HL-60 (cell line): ENCODE measurements around the gene GRIN1.

Experiments used
- DNase-seq, 2 experiments: peaks; one replicate each; pipeline ENCODE4 v3.0.0-alpha.2; 2010 to 2020; ENCODE audit warnings: low read depth in 1 of 2, low spot score in 1 of 2
- H3K27ac ChIP-seq: fragments of 250-450 bp; sonication (Bioruptor Pico); replicated peaks from 2 replicates; pipeline ENCODE4 v1.5.1; 2020; ENCODE audit warnings: mild to moderate bottlenecking, moderate library complexity
- H3K27me3 ChIP-seq: fragments of 250-450 bp; sonication (Bioruptor Pico); 2 replicates; pipeline ENCODE4 v1.5.1; 2021; ENCODE audit warnings: mild to moderate bottlenecking, moderate library complexity; ENCODE audit not compliant: insufficient read depth, poor library complexity, severe bottlenecking
- H3K4me3 ChIP-seq: replicated peaks from 2 replicates; pipeline ENCODE4 v1.5.1; 2011; ENCODE audit warnings: mild to moderate bottlenecking, control low read depth, low read length; ENCODE audit not compliant: insufficient read depth
- GABPA ChIP-seq: IDR thresholded peaks from 2 replicates; pipeline ENCODE4 v1.6.1; 2012; ENCODE audit warnings: low read depth
- POLR2AphosphoS5 ChIP-seq: IDR thresholded peaks from 2 replicates; pipeline ENCODE4 v1.6.1; 2012; ENCODE audit warnings: low read depth
- SPI1 ChIP-seq: IDR thresholded peaks from 2 replicates; pipeline ENCODE4 v1.6.1; 2012; ENCODE audit warnings: low read depth, mild to moderate bottlenecking, borderline replicate concordance
- TF ChIP-seq, protein P1 (sequence below): IDR thresholded peaks from 2 replicates; pipeline ENCODE4 v1.6.1; 2012; ENCODE audit warnings: low read depth; ENCODE audit not compliant: insufficient replicate concordance
- TF ChIP-seq, protein P2 (sequence below): IDR thresholded peaks from one replicate; pipeline ENCODE4 v1.5.1; 2011; ENCODE audit warnings: low read length, control low read depth, inconsistent platforms; ENCODE audit not compliant: insufficient read depth

GRIN1 gene

DNA sequence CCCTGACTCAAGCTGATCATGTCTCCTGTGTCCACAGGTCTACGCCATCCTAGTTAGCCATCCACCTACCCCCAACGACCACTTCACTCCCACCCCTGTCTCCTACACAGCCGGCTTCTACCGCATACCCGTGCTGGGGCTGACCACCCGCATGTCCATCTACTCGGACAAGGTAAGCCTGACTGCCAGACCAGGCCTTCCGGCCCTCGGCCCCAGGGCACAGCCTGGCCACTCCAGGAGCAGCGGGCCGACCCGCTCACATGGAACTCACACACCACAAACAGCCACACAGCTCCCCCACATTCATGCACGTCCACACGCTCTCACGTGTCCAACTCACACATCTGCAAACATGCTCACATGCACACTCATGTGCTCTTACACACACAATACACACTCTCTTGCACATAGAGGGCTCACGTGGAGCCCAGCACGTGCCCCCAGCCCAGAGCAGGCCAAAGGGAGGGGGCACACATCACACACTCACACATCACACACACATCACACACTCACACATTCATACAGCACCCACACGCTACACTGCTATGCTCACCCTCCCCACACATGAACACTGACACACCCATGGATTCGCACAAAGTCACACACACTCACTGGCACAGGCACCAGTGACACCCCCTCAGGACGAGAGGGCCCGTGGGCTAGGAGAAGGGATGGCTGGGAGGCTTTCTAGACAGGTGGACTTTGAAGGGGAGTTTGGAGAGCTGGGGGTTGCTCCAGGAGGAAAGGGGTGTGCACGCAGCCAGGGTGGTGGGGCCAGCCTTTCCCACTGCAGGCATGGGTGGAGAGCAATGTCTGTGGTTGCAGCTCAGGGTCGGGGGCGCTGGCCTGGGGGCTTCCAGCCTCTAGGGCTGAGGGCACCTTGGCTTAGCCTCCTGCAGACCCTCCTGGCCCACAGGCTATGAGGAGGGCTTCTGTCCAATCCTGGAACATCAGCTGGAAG lies 3.3 kb downstream of the GRIN1 start:
- TF ChIP-seq, protein P1, sequence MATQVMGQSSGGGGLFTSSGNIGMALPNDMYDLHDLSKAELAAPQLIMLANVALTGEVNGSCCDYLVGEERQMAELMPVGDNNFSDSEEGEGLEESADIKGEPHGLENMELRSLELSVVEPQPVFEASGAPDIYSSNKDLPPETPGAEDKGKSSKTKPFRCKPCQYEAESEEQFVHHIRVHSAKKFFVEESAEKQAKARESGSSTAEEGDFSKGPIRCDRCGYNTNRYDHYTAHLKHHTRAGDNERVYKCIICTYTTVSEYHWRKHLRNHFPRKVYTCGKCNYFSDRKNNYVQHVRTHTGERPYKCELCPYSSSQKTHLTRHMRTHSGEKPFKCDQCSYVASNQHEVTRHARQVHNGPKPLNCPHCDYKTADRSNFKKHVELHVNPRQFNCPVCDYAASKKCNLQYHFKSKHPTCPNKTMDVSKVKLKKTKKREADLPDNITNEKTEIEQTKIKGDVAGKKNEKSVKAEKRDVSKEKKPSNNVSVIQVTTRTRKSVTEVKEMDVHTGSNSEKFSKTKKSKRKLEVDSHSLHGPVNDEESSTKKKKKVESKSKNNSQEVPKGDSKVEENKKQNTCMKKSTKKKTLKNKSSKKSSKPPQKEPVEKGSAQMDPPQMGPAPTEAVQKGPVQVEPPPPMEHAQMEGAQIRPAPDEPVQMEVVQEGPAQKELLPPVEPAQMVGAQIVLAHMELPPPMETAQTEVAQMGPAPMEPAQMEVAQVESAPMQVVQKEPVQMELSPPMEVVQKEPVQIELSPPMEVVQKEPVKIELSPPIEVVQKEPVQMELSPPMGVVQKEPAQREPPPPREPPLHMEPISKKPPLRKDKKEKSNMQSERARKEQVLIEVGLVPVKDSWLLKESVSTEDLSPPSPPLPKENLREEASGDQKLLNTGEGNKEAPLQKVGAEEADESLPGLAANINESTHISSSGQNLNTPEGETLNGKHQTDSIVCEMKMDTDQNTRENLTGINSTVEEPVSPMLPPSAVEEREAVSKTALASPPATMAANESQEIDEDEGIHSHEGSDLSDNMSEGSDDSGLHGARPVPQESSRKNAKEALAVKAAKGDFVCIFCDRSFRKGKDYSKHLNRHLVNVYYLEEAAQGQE: no peak
- TF ChIP-seq, protein P2, sequence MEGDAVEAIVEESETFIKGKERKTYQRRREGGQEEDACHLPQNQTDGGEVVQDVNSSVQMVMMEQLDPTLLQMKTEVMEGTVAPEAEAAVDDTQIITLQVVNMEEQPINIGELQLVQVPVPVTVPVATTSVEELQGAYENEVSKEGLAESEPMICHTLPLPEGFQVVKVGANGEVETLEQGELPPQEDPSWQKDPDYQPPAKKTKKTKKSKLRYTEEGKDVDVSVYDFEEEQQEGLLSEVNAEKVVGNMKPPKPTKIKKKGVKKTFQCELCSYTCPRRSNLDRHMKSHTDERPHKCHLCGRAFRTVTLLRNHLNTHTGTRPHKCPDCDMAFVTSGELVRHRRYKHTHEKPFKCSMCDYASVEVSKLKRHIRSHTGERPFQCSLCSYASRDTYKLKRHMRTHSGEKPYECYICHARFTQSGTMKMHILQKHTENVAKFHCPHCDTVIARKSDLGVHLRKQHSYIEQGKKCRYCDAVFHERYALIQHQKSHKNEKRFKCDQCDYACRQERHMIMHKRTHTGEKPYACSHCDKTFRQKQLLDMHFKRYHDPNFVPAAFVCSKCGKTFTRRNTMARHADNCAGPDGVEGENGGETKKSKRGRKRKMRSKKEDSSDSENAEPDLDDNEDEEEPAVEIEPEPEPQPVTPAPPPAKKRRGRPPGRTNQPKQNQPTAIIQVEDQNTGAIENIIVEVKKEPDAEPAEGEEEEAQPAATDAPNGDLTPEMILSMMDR: no peak
- no peak for TF ChIP-seq GABPA
- TF ChIP-seq SPI1: no peak
- TF ChIP-seq POLR2AphosphoS5: no peak
- no peak for DNase-seq
- peaks cover 27% of the 10 kb centered on the region for H3K27me3 ChIP-seq
- H3K4me3 ChIP-seq: no peak overlapping the region
- no peak overlapping the region for H3K27ac ChIP-seq

- TF ChIP-seq GABPA: no peak
- H3K4me3 ChIP-seq: no peak overlapping the region
- peaks cover 16% of the 10 kb centered on the region for H3K27me3 ChIP-seq
- H3K27ac ChIP-seq: no peak overlapping the region
- no peak for DNase-seq
Measured at GRCh38 chr9:137143459-137143858, 4.5 kb downstream of the GRIN1 start.

GRCh38 chr9:137145731-137146526 lies 7.0 kb downstream of the GRIN1 start:
- no peak for DNase-seq
- Histone ChIP-seq H3K27ac (no peak overlapping the region), H3K4me3 (no peak overlapping the region), H3K27me3 (no peaks in the 10 kb centered on the region)
- TF ChIP-seq, protein P1: peak; percentile 83
- TF ChIP-seq SPI1: no peak

- DNase-seq: no peak
- Histone ChIP-seq H3K4me3 (no peak overlapping the region), H3K27ac (no peak overlapping the region), H3K27me3 (no peaks in the 10 kb centered on the region)
- TF ChIP-seq GABPA: no peak
- TF ChIP-seq SPI1: no peak
- TF ChIP-seq POLR2AphosphoS5: no peak
- TF ChIP-seq, protein P2: no peak
- TF ChIP-seq, protein P1: peak; percentile 82
Measured at GRCh38 chr9:137146527-137146918, 7.6 kb downstream of the GRIN1 start.
